Body of pancreas (tissue), 4 donors: ENCODE results near the gene TRAPPC2L.

ENCODE experiments used
- POLR2A ChIP-seq, 3 donors: fragments of 450-650 bp; IDR thresholded peaks; one replicate each; pipeline ENCODE4 v1.6.1; 2016; ENCODE audit warnings: antibody characterized with exemption in 3 of 3, mild to moderate bottlenecking in 2 of 3
- TF ChIP-seq, protein P1 (sequence below), 7 experiments: fragments of 450-650 bp in 4 of 7; fragments of 200-600 bp in 3 of 7; sonication (generic) in 3 of 7; IDR thresholded peaks; one replicate each; pipeline ENCODE4 v1.5.1; 2016 to 2019; ENCODE audit warnings: antibody characterized with exemption in 7 of 7

DNA sequence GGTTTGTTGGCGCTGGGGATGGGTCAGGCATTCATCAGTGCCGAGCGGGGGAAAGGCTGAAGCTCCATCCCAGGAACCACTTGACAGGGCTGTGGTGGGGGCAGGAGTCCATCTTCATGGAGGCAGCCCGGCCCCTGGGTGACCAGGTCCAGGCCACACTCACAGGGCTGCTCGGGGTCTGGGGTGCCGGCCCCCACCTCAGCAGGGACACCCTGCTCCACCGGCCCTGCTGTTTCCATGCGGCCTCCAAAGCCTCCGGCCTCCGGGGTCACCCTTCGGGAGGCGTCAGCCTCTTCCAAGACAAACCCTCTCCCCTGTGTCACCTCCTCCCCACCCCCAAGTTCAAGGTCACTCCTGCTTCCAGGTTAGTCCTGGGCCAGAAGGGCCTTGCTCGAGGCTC is 22.3 kb upstream of the TRAPPC2L start:
- TF ChIP-seq, protein P1, sequence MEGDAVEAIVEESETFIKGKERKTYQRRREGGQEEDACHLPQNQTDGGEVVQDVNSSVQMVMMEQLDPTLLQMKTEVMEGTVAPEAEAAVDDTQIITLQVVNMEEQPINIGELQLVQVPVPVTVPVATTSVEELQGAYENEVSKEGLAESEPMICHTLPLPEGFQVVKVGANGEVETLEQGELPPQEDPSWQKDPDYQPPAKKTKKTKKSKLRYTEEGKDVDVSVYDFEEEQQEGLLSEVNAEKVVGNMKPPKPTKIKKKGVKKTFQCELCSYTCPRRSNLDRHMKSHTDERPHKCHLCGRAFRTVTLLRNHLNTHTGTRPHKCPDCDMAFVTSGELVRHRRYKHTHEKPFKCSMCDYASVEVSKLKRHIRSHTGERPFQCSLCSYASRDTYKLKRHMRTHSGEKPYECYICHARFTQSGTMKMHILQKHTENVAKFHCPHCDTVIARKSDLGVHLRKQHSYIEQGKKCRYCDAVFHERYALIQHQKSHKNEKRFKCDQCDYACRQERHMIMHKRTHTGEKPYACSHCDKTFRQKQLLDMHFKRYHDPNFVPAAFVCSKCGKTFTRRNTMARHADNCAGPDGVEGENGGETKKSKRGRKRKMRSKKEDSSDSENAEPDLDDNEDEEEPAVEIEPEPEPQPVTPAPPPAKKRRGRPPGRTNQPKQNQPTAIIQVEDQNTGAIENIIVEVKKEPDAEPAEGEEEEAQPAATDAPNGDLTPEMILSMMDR (IDR thresholded peaks at IDR 0.05) = no peak
- TF ChIP-seq POLR2A (IDR thresholded peaks at IDR 0.05) = no peak
